MG63 (cell line): ENCODE data around the gene COLGALT1. TPM values are rescaled to one million over a fixed set of nuclear protein-coding genes. Genes with fewer than 3 reads are reported as not detected.
"Not testable (repeated sequence)": the region's sequence is repeated elsewhere in the genome, so short reads cannot be mapped to it uniquely, and the experiment has no call there.

ENCODE experiments used
- DNase-seq: peaks from one replicate; pipeline ENCODE4 v3.0.0-alpha.2; 2020
- H3K27me3 ChIP-seq: fragments of 250-450 bp; sonication (Bioruptor Pico); 2 replicates; pipeline ENCODE4 v1.5.1; 2020; ENCODE audit warnings: mild to moderate bottlenecking, moderate library complexity
- H3K36me3 ChIP-seq: fragments of 250-450 bp; sonication (Bioruptor Pico); 2 replicates; pipeline ENCODE4 v1.5.1; 2020; ENCODE audit warnings: mild to moderate bottlenecking, moderate library complexity
- H3K4me3 ChIP-seq: fragments of 250-450 bp; sonication (Bioruptor Pico); 2 replicates; pipeline ENCODE4 v1.5.1; 2020; ENCODE audit warnings: mild to moderate bottlenecking, moderate library complexity
- H3K9me3 ChIP-seq: fragments of 250-450 bp; sonication (Bioruptor Pico); 2 replicates; pipeline ENCODE4 v1.5.1; 2020; ENCODE audit warnings: mild to moderate bottlenecking, moderate library complexity
- total RNA-seq: library from RNA; depleted of rRNA; stranded (reverse); fragments of >200 nt; shearing (Covaris generic); gene quantifications from 2 replicates; pipeline ENCODE4 v1.2.3, GENCODE V29; 2014; ENCODE audit warnings: low replicate concordance

The COLGALT1 gene
- total RNA-seq, 1 experiment from 2014 or later, result 155 TPM

GRCh38 chr19:17549085-17549740 lies 6.2 kb upstream of the COLGALT1 start:
- no peaks in the 10 kb centered on the region for H3K36me3 ChIP-seq
- no peak for DNase-seq
- no peaks in the 10 kb centered on the region for H3K9me3 ChIP-seq
- no peaks in the 10 kb centered on the region for H3K27me3 ChIP-seq
- H3K4me3 ChIP-seq, result no peak overlapping the region

GRCh38 chr19:17550076-17550667 lies 5.3 kb upstream of the COLGALT1 start:
- Histone ChIP-seq H3K4me3 (no peak overlapping the region), H3K36me3 (no peaks in the 10 kb centered on the region), H3K9me3 (no peaks in the 10 kb centered on the region), H3K27me3 (no peaks in the 10 kb centered on the region)
- no peak for DNase-seq

DNA sequence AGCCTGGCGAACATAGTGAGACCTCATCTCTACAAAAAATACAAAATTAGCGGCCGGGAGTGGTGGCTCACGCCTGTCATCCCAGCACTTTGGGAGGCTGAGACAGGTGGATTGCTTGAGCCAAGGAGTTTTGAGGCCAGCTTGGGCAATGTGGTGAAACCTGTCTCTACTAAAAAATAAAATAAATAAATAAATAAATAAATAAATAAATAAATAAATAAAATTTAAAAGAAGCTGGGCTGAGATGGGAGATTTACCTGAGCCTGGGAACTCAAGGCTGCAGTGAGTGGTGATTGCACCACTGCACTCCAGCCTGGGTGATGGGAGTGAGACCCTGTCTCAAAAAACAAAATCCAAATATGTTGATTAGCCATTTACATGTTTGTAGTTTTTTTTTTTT lies 2.7 kb upstream of the COLGALT1 start:
- H3K27me3 ChIP-seq, DNase-seq, H3K4me3 ChIP-seq, H3K9me3 ChIP-seq: not testable (repeated sequence)
- peaks cover 15% of the 10 kb centered on the region for H3K36me3 ChIP-seq

DNA sequence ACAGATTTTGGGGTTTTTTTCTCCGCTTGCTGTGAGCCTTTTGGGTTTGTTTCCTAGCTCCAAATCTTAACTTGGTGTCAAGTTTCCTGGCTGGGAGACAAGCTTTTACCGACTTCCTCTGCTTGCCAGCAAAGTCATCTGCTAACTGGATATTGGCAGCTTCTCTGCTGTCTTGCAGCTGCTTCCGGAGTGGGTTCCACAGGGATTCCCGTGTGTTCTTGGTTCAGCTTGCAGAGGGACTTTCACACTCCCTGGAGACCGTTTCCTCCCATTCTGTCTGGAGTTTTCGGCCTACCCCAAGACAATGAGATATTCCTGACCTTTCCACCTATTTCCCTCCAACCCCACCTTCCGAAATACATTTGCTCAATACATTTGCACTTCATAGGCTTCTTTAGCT lies 2.2 kb upstream of the COLGALT1 start:
- peak; percentile 86 for DNase-seq
- Histone ChIP-seq H3K4me3 (no peak overlapping the region), H3K36me3 (peaks cover 19% of the 10 kb centered on the region), H3K27me3 (no peaks in the 10 kb centered on the region), H3K9me3 (no peaks in the 10 kb centered on the region)

GRCh38 chr19:17554968-17555479 lies 425 bp upstream of the COLGALT1 start:
- DNase-seq, result no peak
- H3K9me3 ChIP-seq, result no peaks in the 10 kb centered on the region
- peaks cover 31% of the 10 kb centered on the region for H3K36me3 ChIP-seq
- H3K4me3 ChIP-seq, result peak overlapping the region; percentile 91
- H3K27me3 ChIP-seq, result no peaks in the 10 kb centered on the region

GRCh38 chr19:17555929-17556813 lies 722 bp downstream of the COLGALT1 start:
- H3K27me3 ChIP-seq, result no peaks in the 10 kb centered on the region
- H3K36me3 ChIP-seq, result peaks cover 42% of the 10 kb centered on the region
- peak; percentile 88 for DNase-seq
- no peaks in the 10 kb centered on the region for H3K9me3 ChIP-seq
- peak overlapping the region; percentile 91 for H3K4me3 ChIP-seq

GRCh38 chr19:17556995-17557394 lies 1.5 kb downstream of the COLGALT1 start:
- no peak for DNase-seq
- no peaks in the 10 kb centered on the region for H3K9me3 ChIP-seq
- H3K4me3 ChIP-seq, result peak overlapping the region; percentile 91
- H3K36me3 ChIP-seq, result peaks cover 48% of the 10 kb centered on the region
- no peaks in the 10 kb centered on the region for H3K27me3 ChIP-seq

DNA sequence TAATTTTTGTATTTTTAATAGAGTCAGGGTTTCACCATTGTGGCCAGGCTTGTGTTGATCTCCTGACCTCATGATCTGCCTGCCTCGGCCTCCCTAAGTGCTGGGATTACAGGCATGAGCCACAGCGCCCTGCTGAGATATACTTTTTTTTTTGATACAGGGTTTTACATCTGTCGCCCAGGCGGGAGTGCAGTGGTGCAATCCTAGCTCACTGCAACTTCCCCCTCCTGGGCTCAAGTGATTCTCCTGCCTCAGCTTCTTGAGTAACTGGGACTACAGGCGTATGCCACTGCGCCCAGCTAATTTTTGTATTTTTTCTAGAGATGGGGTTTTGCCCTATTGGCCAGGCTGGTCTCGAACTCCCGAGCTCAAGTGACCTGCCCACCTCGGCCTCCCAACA lies 2.0 kb downstream of the COLGALT1 start:
- H3K36me3 ChIP-seq, result peaks cover 52% of the 10 kb centered on the region
- no peak for DNase-seq
- H3K4me3 ChIP-seq, result no peak overlapping the region
- H3K27me3 ChIP-seq, result no peaks in the 10 kb centered on the region
- H3K9me3 ChIP-seq, result no peaks in the 10 kb centered on the region

DNA sequence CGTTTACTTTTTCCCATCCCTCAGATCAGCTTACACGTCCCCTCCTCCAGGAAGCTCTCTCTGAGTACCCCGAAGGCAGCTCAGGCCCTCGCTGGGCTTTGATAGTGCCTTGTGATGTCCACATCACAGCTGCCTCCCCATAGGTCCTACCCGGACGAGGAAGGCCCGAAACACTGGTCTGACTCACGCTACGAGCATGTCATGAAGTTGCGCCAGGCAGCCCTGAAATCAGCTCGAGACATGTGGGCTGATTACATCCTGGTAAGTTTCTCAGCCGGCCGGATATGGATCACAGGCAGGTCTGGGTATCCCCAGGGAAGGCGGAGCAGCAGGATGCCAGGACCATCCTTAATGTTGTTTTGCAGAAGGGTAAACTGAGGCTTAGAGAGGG lies 4.8 kb downstream of the COLGALT1 start:
- peaks cover 64% of the 10 kb centered on the region for H3K36me3 ChIP-seq
- DNase-seq, result no peak
- H3K4me3 ChIP-seq, result no peak overlapping the region
- no peaks in the 10 kb centered on the region for H3K27me3 ChIP-seq
- H3K9me3 ChIP-seq, result no peaks in the 10 kb centered on the region

DNA sequence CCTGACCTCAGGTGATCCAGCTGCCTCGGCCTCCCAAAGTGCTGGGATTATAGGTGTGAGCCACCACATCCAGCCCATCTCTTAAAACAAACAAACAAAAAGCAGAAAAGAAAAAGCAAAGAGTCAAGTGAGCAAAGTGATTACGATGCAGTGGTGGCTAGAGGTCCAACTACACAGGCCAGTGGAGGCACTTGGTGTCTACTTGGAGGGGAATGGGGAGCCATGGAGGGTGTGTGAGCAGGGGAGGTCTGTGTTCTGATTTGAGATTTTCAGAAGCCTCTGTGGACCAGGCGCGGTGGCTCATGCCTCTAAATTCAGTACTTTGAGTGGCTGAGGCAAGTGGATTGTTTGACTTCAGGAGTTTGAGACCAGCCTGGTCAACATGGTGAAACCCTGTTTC lies 6.6 kb downstream of the COLGALT1 start:
- Histone ChIP-seq H3K27me3 (no peaks in the 10 kb centered on the region), H3K36me3 (peaks cover 74% of the 10 kb centered on the region), H3K4me3 (no peak overlapping the region), H3K9me3 (no peaks in the 10 kb centered on the region)
- DNase-seq, result no peak

- no peak for DNase-seq
- Histone ChIP-seq H3K4me3 (no peak overlapping the region), H3K36me3 (peaks cover 74% of the 10 kb centered on the region), H3K9me3 (no peaks in the 10 kb centered on the region), H3K27me3 (no peaks in the 10 kb centered on the region)
Measured at GRCh38 chr19:17562561-17562960, 7.1 kb downstream of the COLGALT1 start.

DNA sequence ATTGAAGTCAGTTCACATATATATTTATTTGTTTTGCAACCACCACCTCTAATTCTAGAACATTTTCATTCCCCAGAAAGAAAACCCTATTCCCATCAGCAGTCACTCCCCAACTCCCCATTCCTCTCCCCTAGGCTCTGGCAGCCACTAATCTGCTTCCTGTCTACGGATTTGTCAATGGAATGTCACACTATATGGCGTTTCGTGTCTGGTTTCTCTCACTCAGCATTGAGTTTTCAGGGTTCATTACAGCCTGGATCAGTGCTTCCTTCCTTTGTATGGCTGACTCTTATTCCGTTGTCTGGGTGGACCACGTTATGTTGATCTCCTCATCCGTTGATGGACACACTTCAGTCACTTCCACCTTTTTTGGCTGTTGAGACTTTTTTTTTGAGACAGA lies 9.3 kb downstream of the COLGALT1 start:
- Histone ChIP-seq H3K36me3 (peaks cover 80% of the 10 kb centered on the region), H3K4me3 (no peak overlapping the region), H3K9me3 (no peaks in the 10 kb centered on the region), H3K27me3 (no peaks in the 10 kb centered on the region)
- DNase-seq, result no peak

- no peaks in the 10 kb centered on the region for H3K9me3 ChIP-seq
- no peak for DNase-seq
- no peak overlapping the region for H3K4me3 ChIP-seq
- peaks cover 80% of the 10 kb centered on the region for H3K36me3 ChIP-seq
- no peaks in the 10 kb centered on the region for H3K27me3 ChIP-seq
Measured at GRCh38 chr19:17565611-17566010, 10.2 kb downstream of the COLGALT1 start.

DNA sequence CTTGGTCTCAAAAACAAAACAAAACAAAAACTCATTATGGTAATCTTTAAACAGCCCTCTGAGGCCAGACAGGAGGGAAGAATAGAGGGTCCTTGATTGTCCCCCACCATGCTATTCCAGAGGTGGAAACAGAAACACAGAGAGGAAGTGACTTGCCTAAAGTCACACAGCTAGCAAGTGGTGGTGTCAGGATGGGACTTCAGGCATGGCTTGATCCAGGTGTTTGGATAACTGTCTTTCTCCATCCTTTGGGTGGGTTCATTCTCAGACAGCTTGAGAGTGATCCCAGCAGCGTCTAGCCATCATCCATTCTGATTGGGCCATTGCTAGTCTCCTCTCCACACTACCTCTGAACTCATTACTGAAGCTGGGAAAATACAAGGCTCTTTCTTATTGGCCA lies 12.5 kb downstream of the COLGALT1 start:
- peaks cover 82% of the 10 kb centered on the region for H3K36me3 ChIP-seq
- H3K27me3 ChIP-seq, result no peaks in the 10 kb centered on the region
- H3K4me3 ChIP-seq, result no peak overlapping the region
- DNase-seq, result no peak
- no peaks in the 10 kb centered on the region for H3K9me3 ChIP-seq

DNA sequence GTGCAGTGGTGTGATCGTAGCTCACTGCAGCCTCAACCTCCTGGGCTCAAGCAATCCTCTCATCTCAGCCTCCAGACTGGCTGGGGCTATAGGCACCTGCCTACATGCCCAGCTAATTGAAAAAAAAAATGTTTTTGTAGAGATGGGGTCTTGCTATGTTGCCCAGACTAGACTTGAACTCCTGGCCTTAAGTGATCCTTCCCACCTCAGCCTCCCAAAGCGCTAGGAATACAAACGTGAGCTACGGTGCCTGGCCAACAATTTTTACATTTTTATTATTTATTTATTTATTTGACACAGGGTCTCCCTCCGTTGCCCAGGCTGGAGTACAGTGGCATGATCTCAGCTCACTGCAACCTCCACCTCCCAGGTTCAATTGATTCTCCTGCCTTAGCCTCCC lies 14.8 kb downstream of the COLGALT1 start:
- H3K4me3 ChIP-seq, DNase-seq, H3K9me3 ChIP-seq, H3K27me3 ChIP-seq: not testable (repeated sequence)
- H3K36me3 ChIP-seq, result peaks cover 89% of the 10 kb centered on the region

GRCh38 chr19:17570791-17571190 lies 15.3 kb downstream of the COLGALT1 start:
- peaks cover 89% of the 10 kb centered on the region for H3K36me3 ChIP-seq
- H3K4me3 ChIP-seq, result no peak overlapping the region
- H3K9me3 ChIP-seq, result no peaks in the 10 kb centered on the region
- DNase-seq, result no peak
- no peaks in the 10 kb centered on the region for H3K27me3 ChIP-seq

- no peak for DNase-seq
- Histone ChIP-seq H3K27me3 (no peaks in the 10 kb centered on the region), H3K36me3 (peaks cover 84% of the 10 kb centered on the region), H3K9me3 (no peaks in the 10 kb centered on the region), H3K4me3 (no peak overlapping the region)
Measured at GRCh38 chr19:17572638-17573037, 17.2 kb downstream of the COLGALT1 start.
